Measurements from ENCODE around the gene TACC2. TPM values are rescaled to one million over a fixed set of nuclear protein-coding genes. Genes with fewer than 3 reads are reported as not detected.

TACC2 gene
- total RNA-seq, 1 donor from 2014 or later: 22.0 TPM

GRCh38 chr10:122216047-122216446 is 227.1 kb downstream of the TACC2 start:
- no peak overlapping the region for H3K9ac ChIP-seq (ENCODE audit: low read length)
- Mint-ChIP-seq H3K4me1 (ENCODE audit: low read depth, unreplicated experiment) (no peaks in the 10 kb centered on the region), H3K27me3 (ENCODE audit: low read depth, unreplicated experiment) (no peaks in the 10 kb centered on the region), H3K4me3 (ENCODE audit: unreplicated experiment) (no peak overlapping the region), H3K9me3 (ENCODE audit: unreplicated experiment) (peaks cover 1% of the 10 kb centered on the region), H3K36me3 (ENCODE audit: low read depth, unreplicated experiment) (peaks cover 22% of the 10 kb centered on the region), H3K27ac (ENCODE audit: unreplicated experiment) (no peak overlapping the region)
- H3K79me2 ChIP-seq (ENCODE audit: insufficient read depth, low read length): no peaks in the 10 kb centered on the region
- H3K4me2 ChIP-seq (ENCODE audit: low read length): no peak overlapping the region
- no peak for FAIRE-seq
- H3K27me3 ChIP-seq (ENCODE audit: insufficient read depth, low read length): no peaks in the 10 kb centered on the region
- H2AFZ ChIP-seq (ENCODE audit: low read depth, low read length): no peak overlapping the region
- no peak overlapping the region for H3K27ac ChIP-seq (ENCODE audit: low read depth, low read length)
- H4K20me1 ChIP-seq (ENCODE audit: insufficient read depth, low read length): peaks cover 4% of the 10 kb centered on the region
- no peak for TF ChIP-seq EZH2 (IDR thresholded peaks at IDR 0.05; ENCODE audit: insufficient read depth, low read length)
- TF ChIP-seq, protein P1, sequence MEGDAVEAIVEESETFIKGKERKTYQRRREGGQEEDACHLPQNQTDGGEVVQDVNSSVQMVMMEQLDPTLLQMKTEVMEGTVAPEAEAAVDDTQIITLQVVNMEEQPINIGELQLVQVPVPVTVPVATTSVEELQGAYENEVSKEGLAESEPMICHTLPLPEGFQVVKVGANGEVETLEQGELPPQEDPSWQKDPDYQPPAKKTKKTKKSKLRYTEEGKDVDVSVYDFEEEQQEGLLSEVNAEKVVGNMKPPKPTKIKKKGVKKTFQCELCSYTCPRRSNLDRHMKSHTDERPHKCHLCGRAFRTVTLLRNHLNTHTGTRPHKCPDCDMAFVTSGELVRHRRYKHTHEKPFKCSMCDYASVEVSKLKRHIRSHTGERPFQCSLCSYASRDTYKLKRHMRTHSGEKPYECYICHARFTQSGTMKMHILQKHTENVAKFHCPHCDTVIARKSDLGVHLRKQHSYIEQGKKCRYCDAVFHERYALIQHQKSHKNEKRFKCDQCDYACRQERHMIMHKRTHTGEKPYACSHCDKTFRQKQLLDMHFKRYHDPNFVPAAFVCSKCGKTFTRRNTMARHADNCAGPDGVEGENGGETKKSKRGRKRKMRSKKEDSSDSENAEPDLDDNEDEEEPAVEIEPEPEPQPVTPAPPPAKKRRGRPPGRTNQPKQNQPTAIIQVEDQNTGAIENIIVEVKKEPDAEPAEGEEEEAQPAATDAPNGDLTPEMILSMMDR (IDR thresholded peaks at IDR 0.05; ENCODE audit: insufficient read depth, low read depth, low read length): no peak
- no peaks in the 10 kb centered on the region for H3K9me3 ChIP-seq (ENCODE audit: insufficient read depth, low read depth, low read length)
- no peak overlapping the region for H3K4me3 ChIP-seq (ENCODE audit: insufficient read depth, low read depth, low read length)
- no peaks in the 10 kb centered on the region for H3K4me1 ChIP-seq (ENCODE audit: insufficient read depth, low read length)
- peaks cover 9% of the 10 kb centered on the region for H3K36me3 ChIP-seq (ENCODE audit: insufficient read depth, low read length)
- DNase-seq (ENCODE audit: low read depth): no peak

DNA sequence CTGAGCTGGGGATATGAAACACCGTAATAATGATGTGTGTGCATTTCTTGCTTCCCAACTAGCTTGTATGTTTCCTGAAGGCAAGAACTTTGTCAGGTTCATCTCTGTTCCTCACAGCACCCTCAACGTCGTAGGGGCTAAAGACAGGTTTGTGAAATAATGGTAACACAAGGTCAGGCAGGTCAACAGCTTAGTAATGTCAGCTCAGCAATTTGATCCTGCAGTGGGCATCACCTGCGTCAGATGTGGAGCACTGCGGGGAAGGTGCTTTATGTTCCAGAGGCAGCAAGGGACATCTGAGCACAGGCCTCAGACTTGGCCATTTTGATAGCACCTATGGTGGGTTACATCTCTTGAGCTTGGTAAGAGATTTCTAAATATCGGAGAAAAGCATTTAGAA is 230.4 kb downstream of the TACC2 start:
- no peak overlapping the region for H3K4me3 Mint-ChIP-seq (ENCODE audit: unreplicated experiment)
- Histone ChIP-seq H4K20me1 (ENCODE audit: insufficient read depth, low read length) (no peaks in the 10 kb centered on the region), H2AFZ (ENCODE audit: low read depth, low read length) (no peak overlapping the region), H3K36me3 (ENCODE audit: insufficient read depth, low read length) (peaks cover 10% of the 10 kb centered on the region), H3K4me1 (ENCODE audit: insufficient read depth, low read length) (no peaks in the 10 kb centered on the region), H3K79me2 (ENCODE audit: insufficient read depth, low read length) (no peaks in the 10 kb centered on the region), H3K27me3 (ENCODE audit: insufficient read depth, low read length) (no peaks in the 10 kb centered on the region), H3K9me3 (ENCODE audit: insufficient read depth, low read depth, low read length) (no peaks in the 10 kb centered on the region), H3K9ac (ENCODE audit: low read length) (no peak overlapping the region), H3K27ac (ENCODE audit: low read depth, low read length) (no peak overlapping the region), H3K4me2 (ENCODE audit: low read length) (no peak overlapping the region), H3K4me3 (ENCODE audit: insufficient read depth, low read depth, low read length) (no peak overlapping the region)
- peaks cover 9% of the 10 kb centered on the region for H3K36me3 Mint-ChIP-seq (ENCODE audit: low read depth, unreplicated experiment)
- no peaks in the 10 kb centered on the region for H3K4me1 Mint-ChIP-seq (ENCODE audit: low read depth, unreplicated experiment)
- no peaks in the 10 kb centered on the region for H3K27me3 Mint-ChIP-seq (ENCODE audit: low read depth, unreplicated experiment)
- DNase-seq (ENCODE audit: low read depth) (no peak), FAIRE-seq (no peak)
- no peaks in the 10 kb centered on the region for H3K9me3 Mint-ChIP-seq (ENCODE audit: unreplicated experiment)
- TF ChIP-seq, protein P1 (IDR thresholded peaks at IDR 0.05; ENCODE audit: insufficient read depth, low read depth, low read length): no peak
- TF ChIP-seq EZH2 (IDR thresholded peaks at IDR 0.05; ENCODE audit: insufficient read depth, low read length): no peak
- H3K27ac Mint-ChIP-seq (ENCODE audit: unreplicated experiment): no peak overlapping the region

DNA sequence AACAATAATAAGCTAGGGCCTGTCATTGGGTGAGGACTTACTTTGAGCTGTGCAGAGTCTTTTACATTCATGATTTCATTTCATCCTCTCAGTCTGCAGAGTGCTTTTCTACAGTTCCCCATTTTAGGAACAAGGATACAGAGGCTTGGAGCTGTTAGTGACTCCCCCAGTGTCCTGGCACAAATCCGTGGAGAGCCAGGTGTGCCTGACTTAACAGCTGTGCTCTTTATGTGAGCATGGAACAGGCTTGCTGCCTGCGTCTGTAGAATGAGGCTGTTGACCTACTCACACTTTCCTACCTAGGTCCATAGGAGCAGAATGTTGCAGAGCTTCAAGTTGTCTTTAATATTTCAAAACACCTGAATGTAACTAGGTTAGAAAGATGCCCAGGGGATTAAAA is 231.8 kb downstream of the TACC2 start:
- peaks cover 9% of the 10 kb centered on the region for H3K36me3 Mint-ChIP-seq (ENCODE audit: low read depth, unreplicated experiment)
- Histone ChIP-seq H3K27me3 (ENCODE audit: insufficient read depth, low read length) (no peaks in the 10 kb centered on the region), H3K79me2 (ENCODE audit: insufficient read depth, low read length) (no peaks in the 10 kb centered on the region), H3K9me3 (ENCODE audit: insufficient read depth, low read depth, low read length) (no peaks in the 10 kb centered on the region), H3K4me2 (ENCODE audit: low read length) (no peak overlapping the region), H3K4me3 (ENCODE audit: insufficient read depth, low read depth, low read length) (no peak overlapping the region), H2AFZ (ENCODE audit: low read depth, low read length) (no peak overlapping the region), H3K4me1 (ENCODE audit: insufficient read depth, low read length) (no peaks in the 10 kb centered on the region), H4K20me1 (ENCODE audit: insufficient read depth, low read length) (no peaks in the 10 kb centered on the region), H3K36me3 (ENCODE audit: insufficient read depth, low read length) (peaks cover 10% of the 10 kb centered on the region), H3K9ac (ENCODE audit: low read length) (no peak overlapping the region), H3K27ac (ENCODE audit: low read depth, low read length) (no peak overlapping the region)
- no peaks in the 10 kb centered on the region for H3K27me3 Mint-ChIP-seq (ENCODE audit: low read depth, unreplicated experiment)
- no peak overlapping the region for H3K27ac Mint-ChIP-seq (ENCODE audit: unreplicated experiment)
- H3K4me1 Mint-ChIP-seq (ENCODE audit: low read depth, unreplicated experiment): no peaks in the 10 kb centered on the region
- DNase-seq (ENCODE audit: low read depth): no peak
- TF ChIP-seq, protein P1 (IDR thresholded peaks at IDR 0.05; ENCODE audit: insufficient read depth, low read depth, low read length): no peak
- no peak for TF ChIP-seq EZH2 (IDR thresholded peaks at IDR 0.05; ENCODE audit: insufficient read depth, low read length)
- no peaks in the 10 kb centered on the region for H3K9me3 Mint-ChIP-seq (ENCODE audit: unreplicated experiment)
- no peak overlapping the region for H3K4me3 Mint-ChIP-seq (ENCODE audit: unreplicated experiment)
- no peak for FAIRE-seq

All from astrocyte (in vitro differentiated cells and primary cell).